GDM1 (cell line): ENCODE measurements around the gene LIPC.

Experiments used
- DNase-seq: peaks from one replicate; lab custom pipeline; 2025; lab: John Stamatoyannopoulos, UW

LIPC gene

DNA sequence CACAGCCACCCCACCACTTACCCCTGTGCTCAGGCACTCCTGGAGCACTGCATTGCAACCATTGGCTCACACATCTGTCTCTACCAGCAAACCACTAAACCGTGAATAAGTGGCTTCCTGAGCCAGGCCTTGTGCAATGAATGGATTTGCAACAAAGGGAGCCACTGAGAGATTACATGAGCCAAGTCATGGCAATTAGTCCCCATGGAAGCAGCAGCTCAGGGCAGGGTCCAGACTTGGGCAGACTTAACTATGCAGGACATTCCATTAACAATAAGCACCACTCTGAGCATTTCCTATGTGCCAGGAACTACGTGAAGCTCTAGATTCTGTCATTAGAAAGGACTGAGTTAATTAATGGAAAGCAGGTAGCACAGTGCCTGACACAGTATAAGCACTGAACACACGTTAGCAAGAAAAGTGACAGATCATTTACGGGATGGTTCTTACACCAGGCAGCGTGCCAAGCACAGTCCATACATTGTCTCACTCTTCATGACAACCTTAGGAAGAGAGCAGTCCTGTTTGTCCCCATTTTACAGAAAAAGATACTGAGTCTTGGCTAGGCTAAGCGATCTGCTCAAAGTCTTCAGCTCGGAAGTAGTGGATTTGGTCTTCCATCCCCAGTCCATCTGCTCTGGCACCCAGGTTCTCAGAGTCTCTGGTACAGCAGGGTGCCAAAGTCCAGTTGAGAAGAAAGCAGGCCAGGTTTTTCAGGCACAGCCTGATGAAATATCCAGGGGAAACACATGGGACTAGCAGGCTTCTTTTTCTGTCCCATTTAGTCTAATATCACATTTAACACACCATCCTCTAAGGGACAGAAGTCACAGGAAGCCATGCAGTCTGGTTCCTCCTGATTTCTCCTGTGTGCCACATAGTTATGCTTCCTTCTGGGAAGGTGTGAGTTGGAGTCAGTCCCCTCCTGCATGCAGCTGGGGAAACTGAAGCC, 44.1 kb downstream of the LIPC start:
- DNase-seq = peak; percentile 31

DNA sequence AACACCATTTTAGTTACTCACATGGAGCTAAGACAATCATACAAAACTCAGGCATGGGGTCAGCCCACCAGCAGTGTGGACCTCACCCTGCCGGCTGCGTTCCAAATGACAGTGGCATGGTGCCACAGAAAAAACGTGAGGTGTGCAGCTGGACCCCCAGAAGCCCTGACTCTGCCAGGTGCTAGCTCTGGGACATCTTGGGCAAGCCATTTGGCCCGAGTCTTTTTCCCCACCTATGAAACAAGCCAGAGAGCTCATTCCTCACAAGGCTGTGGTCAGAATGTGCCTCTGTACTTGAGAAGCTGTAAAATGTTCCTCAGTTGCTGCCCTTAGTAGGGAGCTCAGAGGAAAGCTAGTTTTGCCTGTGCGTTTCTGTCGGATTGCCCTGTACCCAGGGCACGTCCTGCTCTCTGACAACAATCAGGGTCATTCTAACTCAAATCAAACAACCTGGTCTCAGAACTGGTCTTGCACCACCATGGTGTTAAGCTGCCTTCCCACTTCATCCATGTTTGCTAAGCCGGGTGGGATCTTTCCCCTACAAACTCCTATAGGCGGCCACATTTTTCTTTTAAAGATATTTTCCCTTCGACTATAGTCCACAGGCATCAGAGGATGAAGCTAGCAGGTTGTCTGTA, 44.9 kb downstream of the LIPC start:
- DNase-seq = no peak

DNA sequence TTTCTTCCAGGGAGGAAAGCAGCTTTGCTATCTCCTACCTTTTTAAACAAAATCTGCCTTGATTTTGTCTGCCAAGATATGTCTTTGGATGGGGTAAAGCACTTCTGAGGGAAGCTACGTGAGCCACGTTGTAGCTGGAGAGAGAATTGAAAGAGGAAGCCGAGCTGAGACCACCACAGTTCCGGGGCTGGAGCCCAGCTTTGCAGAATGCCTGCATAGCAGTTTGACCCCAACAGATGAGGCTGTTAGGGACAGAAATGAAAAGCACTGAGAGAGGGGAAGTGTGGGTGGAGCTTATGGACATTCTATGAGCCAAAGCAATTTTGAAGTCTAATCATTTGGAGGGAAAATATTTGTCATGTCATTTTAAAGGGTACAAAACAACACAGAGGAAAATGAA, 45.4 kb downstream of the LIPC start:
- DNase-seq = peak; percentile 36

DNA sequence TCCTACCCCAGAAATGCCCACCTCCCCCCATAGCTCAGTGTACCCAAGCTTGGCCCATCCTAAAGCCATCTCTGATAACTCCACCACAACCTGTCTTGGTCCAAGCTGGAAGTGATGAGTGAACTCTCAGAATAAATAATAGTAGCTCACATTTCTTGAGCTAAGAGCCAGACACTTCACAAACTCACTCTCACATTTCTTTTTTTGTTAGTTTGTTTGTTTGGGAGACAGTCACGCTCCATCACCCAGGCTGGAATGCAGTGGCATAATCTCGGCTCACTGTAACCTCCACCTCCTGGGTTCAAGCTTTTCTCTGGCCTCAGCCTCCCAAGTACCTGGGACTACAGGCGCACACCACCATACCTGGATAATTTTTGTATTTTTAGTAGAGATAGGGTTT, 46.2 kb downstream of the LIPC start:
- DNase-seq = no peak

DNA sequence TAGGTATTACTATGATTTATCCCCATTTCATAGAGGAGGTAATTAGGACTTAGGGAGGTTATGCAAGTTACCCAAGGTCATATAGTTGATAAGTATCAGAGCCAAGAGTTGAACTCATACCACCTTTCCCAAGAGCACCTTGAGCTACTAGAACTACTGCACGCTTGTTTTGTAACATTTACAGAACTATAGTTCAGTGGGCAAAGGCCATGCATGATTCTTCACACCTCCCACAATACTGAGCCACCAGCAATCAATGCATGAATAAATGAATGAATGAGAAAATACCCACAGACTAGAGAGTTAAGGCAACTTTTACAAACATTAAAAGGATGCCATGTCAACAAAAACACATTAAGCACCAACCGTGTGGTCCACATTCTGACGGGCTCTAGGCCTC, 46.8 kb downstream of the LIPC start:
- DNase-seq = no peak

DNA sequence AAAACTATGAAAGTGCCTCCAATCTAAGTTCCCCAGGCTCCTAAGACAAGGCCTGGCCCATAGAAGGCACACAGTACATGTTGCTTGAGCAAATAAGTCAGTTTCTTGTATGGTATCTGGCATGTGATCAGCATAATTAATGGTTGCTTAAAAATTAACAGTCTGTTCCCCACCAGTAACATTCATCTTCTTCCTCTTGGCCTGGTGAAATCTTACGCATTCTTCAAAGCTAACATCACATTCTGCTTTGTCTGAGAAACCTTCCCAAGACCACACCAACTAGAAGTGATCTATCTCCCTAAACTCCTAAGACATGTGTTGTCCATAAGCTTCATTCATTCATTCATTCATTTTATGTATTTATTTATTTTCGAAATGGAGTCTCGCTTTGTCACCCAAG, 48.1 kb downstream of the LIPC start:
- no peak for DNase-seq

DNA sequence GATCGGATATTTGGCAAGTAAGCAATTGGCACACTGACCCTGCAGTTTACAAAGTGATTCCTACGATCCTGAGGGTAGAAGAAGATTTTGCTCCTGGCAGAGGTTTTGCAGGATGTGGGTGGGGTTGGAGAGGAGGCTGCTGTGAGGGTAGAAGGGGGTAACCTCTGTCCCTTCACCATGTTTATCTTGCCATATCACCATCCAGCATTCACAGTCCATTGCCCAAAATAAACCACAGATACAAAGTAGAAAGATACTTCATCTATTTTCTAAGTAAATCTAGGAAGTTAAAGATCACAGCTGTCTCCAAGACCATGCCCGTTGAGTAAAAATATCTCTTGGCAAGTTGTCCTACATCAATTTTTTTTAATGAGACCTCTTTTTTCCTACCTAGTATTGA, 51.6 kb downstream of the LIPC start:
- no peak for DNase-seq

DNA sequence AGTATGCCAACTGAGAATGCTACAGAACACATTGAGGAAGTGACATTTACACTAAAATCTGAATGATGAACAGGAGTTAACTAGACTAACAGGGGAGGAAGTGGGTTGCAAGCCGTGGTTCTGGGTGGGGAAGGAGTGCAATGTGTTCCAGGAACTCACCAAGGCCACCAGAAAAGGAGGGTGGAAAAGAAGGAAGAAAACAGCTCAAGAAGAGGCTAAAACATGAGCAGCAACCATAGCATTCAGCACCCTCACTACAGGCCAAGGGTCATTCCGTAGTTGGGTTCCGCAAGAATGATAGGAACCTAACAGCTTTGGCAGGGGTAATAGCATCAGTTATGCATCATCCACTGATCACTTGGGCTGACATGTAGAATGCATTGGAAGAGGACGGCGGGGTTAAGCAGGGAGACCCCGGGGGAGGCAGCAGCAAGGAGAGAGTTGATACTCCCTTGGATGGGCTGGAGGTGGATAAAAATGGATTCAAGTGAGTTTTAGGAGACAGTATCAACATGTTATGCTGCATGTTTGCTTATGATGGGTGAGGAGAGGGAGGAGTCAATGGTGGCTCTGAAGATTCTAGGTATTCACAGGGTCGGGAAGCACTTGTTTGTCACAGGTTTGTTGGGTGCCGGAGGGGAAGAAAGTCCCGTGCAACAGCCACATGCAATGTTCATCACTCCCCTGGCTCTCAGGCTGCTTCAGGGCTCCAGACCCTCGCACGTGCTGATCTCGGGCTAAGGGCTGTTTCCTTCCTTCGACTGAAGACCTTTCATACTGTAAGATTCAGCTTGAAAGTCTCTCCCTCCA, 53.2 kb downstream of the LIPC start:
- DNase-seq = peak; percentile 85

DNA sequence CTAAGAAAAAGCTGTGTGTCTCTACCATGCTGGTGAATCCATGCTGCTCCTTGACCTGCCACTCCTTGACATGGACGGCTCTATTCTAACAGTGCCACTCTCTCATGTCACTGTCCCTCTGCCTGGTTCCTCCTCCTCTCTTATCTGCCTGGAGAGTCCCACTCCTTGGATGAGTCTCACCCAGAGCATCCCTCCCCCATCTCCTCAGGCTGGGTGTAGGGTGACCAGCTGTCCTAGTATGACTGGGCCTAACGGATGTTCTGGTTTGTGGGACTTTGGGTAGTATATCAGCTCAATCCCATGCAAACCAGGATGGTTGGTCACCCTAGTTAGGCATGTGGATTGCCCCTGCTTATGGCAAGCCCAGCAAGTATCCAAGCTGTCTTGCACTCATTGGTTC, 54.3 kb downstream of the LIPC start:
- no peak for DNase-seq

DNA sequence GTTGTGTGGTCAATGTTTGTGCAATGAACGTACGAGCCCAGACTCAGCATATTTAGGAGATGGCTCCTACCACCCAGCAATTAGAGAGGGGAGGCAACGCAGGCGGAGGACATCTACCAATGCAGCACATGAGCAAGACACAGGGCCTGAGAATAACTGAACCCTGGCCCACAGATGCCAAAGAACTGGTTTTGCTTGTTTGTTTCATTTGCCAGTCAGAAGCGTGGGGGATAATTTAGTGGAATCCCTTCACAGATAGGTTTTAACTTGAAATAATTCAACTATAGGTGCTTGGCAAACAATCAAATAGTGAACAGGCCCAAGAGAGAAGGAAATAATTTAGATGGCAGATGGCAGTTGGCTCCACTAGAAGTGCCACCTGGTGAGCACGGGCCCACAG, 54.8 kb downstream of the LIPC start:
- DNase-seq = no peak

DNA sequence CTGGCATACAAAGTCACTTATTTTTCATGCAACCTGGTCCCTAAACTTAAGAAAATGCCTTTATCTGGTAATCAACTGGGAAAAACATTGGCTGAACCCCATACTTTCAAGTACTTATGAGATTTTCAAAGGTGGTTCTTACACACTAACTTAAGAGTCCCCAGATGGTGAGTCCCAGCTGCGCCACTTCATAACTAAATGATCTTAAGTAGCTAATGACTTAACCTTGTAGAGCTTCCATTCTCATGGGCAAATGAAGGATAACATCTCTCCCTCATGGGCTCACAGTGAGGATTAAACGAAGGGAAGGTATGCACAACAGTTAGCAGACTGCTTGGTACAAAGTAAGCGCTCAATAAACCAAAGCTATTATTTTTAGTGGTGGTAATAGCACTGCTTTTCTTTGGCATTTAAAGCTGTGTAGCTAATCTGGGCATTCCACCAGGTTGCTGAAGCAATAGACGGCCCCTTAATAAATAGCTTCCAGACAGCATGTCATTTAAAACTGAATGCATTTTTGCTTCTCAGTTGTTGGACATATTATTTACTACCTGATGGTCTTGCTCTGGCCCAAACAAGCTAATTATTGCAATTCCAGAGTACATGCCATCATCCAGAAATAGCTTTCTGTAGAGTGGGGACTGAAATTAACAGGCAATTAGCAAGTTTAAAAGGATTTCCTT, 55.4 kb downstream of the LIPC start:
- DNase-seq = no peak

DNA sequence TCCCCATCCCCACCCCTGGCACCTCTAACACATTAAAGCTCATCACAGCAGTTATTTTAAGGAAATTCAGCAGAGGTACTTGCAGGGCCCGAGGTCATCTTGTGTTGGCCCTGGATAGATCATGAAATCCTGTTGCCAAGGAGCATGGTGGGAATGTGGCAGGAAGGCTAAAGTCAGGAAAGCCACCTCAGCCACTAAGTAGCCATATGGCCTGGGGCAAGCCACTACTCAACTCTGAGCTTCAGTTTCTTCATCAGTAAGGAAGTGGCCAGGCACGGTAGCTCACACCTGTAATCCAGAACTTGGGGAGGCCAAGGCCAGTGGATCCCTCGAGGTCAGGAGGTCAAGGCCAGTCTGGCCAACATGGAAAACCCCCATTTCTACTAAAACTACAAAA, 55.9 kb downstream of the LIPC start:
- DNase-seq = no peak

DNA sequence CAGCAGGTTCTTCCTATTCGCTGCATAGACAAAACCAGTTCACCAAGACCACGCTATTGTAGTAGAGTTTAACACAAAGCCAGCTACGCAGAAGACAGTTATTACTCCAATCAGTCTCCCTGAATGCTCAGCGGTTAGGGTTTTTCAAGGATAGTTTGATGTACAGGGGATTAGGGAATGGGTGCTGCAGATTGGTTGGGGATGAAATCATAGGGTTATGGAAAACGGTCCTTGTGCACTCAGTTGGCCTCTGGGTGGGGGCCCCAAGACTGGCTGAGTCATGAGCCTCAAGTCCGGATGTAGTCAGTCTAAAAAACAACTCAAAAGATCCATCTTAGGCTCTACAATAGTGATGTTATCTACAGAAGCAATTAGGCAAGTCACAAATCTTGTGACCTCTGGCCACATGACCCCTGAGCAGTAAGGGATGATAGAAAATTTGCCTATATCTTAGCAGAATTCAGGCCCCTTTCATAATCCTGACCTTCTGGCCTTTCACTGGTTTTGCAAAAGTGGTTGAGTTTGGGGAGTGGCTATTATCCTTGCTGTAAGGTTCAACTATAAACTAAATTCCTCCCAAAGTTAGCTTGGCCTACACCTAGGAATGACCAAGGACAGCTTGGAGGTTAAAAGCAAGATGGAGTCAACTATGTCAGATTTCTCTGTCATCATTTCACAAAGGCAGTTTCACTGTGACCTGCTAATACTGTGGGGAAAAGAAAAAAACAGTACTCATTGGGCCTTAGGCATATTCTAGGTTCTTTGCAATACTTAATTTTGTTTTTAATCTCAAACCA, 57.7 kb downstream of the LIPC start:
- DNase-seq = no peak

DNA sequence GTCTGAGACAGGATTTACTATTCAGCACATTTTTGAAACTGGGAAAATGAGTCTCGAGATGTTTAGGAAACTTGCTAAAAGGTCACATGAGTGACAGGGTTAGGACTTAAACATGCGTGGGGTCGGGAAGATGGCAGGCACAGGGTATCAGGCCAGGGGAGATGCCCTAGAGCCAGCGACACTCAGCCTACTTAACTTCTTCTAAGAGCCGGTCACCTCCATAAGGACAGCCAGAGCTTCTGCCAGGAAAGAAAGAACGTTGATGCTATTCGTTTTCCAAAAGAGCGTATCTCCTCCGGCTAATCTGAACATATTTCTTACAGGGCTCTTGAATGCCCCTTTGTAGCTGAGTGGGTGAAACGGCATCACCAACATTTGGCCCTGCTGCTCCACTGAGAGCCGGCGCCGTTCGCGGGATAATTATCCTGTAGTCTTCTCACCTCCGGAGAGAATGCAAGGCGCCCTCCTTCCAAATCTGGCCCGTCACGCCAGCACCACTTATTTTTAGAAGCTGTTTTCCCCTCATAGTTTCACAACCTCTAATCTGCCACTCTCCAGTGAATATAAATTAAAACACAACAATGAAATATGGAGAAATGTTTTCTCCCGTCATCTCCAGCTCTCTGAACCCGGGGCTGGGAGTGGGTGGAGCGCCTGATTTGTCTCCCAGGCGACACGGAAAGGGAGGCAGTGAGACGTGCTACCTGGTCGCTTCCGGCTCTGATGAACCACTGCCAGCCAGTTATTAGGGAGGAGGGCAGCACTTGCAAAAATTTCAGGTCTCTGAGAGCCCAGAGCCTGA, 58.5 kb downstream of the LIPC start:
- DNase-seq = no peak

DNA sequence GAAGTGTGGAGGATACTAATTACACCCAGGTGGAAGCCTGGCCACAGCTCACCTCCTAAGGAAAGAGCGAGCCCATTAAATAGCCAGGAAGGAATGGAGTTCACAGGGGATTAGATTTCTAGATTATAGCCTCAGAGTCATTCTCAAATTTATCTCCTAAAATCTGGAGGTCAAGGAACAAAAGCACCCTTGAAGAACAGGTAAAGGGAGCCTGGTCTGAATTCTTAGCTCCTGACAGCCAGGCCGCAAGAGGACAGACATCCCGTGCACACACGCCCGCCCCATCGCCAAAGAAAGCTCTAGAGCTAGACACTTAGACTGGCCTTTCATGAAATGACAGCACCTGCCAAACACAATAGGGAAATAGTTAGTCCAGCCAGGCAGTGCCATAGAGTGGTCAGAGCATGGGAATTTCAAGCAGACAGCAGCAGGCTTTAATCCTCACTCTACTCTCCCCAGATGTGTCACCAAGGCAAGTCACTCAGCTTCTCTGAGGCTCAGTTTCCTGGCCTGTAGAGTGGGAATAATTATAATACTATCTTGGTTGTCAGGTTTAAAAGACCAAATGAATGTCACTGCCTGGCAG, 59.2 kb downstream of the LIPC start:
- DNase-seq = no peak

DNA sequence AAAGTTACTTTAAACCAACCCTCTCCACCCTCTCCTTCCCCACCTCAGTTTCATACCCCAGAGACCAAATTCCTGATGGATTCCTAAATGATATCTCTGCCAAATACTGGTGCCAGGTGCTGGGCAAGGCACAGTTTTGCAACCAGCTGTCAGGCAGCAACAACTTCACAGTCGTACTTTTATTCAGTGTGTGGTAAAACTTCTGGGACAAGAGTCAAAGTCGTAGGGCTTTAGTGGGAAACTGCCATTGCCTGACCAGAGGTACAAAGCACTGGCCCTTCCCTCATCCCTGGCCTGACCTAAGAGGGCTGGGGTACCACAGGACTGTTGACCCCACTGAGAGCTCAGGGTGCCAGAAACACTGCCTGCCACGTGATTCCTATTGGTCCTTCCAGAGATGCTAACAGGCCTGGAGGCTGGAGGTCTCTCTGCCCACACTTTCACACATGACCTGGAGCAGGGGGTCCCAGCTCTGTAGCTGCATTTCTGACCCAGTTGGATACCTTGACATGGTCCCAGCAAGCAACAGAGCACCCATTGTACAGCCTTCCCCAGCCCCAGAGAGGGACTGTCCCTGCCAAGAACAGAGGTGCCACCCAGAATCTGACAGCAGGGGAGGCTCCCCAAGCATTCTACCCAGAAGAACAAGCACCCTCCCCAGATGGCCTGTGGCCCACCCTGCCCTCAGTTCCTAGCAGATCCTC, 59.9 kb downstream of the LIPC start:
- DNase-seq = no peak

DNA sequence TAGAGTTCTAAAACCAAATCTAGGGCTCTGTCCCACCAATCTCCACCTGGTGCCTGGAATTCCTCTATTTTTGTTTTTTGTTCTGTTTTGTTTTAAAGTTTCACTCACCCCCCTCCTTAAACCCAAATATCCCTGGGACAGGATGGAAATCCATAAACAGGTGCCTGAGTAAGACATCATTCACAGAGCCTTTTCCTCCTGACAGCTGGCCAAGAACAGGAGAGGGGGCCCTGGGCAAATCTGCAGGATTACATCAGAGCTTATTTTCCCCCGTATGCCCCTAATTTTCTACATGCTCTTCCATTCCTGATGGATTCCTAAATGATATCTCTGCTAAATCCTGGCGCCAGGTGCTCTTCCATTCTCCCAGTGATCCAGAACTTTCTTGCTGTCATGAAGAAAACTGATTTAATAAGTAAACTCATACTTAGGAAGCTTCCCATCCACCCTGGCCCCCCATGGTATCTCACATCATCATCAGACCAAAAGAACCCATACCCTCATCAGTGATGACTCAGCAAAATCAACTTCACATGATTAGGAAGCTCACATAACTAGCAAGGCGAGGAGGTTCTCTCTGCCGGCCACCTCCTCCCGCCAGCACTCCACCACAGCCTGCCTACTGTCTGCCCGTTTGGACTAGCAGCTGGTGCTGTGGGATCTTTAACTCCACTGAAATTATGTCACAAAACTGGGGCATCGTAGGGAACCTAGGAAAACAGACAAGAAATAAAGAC, 61.0 kb downstream of the LIPC start:
- DNase-seq = no peak

DNA sequence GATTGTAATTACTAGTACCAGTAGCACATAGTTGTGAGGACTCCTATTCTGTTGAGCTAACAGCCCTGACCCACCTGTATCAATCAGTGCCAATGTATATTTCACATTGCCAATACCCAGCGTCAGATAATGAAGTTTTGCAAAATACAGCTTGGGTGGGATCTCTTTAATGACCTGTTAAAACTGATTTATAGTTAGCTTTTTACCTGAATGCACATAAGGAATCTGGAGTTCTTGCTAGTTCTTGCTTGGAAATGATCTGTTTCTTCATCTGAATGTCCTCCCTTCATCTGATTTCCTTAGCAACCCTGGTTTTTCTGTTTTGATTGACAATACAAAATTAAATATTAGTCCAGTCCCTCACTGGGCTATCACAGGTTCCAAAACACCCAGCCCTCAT, 62.8 kb downstream of the LIPC start:
- no peak for DNase-seq
